Measurements from ENCODE around the gene PDE8B.

DNA sequence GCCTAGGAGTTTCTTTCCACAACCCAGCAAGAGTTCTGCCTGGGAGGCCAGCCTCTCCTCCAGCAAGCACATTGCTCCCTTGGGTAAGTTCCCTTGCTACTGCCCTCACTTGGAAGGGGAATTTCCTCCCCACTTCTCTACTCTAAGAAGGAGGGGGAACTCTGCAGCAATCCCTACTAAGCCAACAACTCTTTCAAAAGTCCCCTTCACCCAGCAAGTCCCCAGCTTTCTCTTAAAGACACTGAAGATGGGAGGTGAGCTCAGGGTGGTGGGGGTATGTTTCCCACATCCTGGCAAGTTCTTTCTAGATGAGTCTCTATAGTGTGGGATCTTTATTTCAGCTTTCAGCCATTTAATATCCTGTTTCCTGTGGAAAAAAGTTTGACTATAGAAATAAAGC, 49.0 kb downstream of the PDE8B start:
- TF ChIP-seq, protein P1, sequence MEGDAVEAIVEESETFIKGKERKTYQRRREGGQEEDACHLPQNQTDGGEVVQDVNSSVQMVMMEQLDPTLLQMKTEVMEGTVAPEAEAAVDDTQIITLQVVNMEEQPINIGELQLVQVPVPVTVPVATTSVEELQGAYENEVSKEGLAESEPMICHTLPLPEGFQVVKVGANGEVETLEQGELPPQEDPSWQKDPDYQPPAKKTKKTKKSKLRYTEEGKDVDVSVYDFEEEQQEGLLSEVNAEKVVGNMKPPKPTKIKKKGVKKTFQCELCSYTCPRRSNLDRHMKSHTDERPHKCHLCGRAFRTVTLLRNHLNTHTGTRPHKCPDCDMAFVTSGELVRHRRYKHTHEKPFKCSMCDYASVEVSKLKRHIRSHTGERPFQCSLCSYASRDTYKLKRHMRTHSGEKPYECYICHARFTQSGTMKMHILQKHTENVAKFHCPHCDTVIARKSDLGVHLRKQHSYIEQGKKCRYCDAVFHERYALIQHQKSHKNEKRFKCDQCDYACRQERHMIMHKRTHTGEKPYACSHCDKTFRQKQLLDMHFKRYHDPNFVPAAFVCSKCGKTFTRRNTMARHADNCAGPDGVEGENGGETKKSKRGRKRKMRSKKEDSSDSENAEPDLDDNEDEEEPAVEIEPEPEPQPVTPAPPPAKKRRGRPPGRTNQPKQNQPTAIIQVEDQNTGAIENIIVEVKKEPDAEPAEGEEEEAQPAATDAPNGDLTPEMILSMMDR (IDR thresholded peaks at IDR 0.05): no peak
- no peak for TF ChIP-seq POLR2A (IDR thresholded peaks at IDR 0.05)
